HG03139 (cell line): ENCODE measurements around the gene FCN2.

ENCODE experiments used
- ATAC-seq: cut with Tn5 transposase; IDR thresholded peaks from one replicate; pipeline ENCODE4 v1.9.1; 2021; ENCODE audit not compliant: unreplicated experiment

FCN2 gene

GRCh38 chr9:134908524-134909309 is 28.1 kb downstream of the FCN2 start:
- no peak for ATAC-seq

GRCh38 chr9:134909511-134910481 is 29.2 kb downstream of the FCN2 start:
- ATAC-seq = no peak

GRCh38 chr9:134912126-134912840 is 31.7 kb downstream of the FCN2 start:
- ATAC-seq = no peak

GRCh38 chr9:134913041-134913712 is 32.6 kb downstream of the FCN2 start:
- ATAC-seq = no peak

- no peak for ATAC-seq
Observed at GRCh38 chr9:134913713-134914500, 33.3 kb downstream of the FCN2 start.

GRCh38 chr9:134914501-134914834 is 33.9 kb downstream of the FCN2 start:
- ATAC-seq = no peak

GRCh38 chr9:134915046-134915985 is 34.7 kb downstream of the FCN2 start:
- ATAC-seq = no peak

GRCh38 chr9:134916161-134916665 is 35.6 kb downstream of the FCN2 start:
- no peak for ATAC-seq

GRCh38 chr9:134917431-134918373 is 37.1 kb downstream of the FCN2 start, which contains the start of gene FCN1:
TSS of gene FCN1 (minus strand) at chr9:134917912. CDS start at chr9:134917871, 41 bp downstream.
- ATAC-seq = no peak

GRCh38 chr9:134918646-134919045 is 38.0 kb downstream of the FCN2 start:
- ATAC-seq = no peak

GRCh38 chr9:134919303-134919702 is 38.7 kb downstream of the FCN2 start:
- no peak for ATAC-seq

GRCh38 chr9:134922066-134922931 is 41.7 kb downstream of the FCN2 start:
- no peak for ATAC-seq

GRCh38 chr9:134922932-134923240 is 42.3 kb downstream of the FCN2 start:
- no peak for ATAC-seq

GRCh38 chr9:134923466-134923865 is 42.9 kb downstream of the FCN2 start:
- ATAC-seq = no peak

GRCh38 chr9:134925011-134925511 is 44.5 kb downstream of the FCN2 start:
- no peak for ATAC-seq

- ATAC-seq = no peak
Observed at GRCh38 chr9:134928436-134929192, 48.0 kb downstream of the FCN2 start.
